ENCODE results near the gene ZFAND3. TPM values are rescaled to one million over a fixed set of nuclear protein-coding genes. Genes with fewer than 3 reads are reported as not detected.

The ZFAND3 gene
- total RNA-seq, 1 experiment from 2014 or later: 47.2 TPM

GRCh38 chr6:37871616-37872372 lies 52.3 kb downstream of the ZFAND3 start:
- intact Hi-C loops (cut with micrococcal nuclease): no loop called here
- POLR2A ChIA-PET: no interaction called here
- Histone ChIP-seq H3K79me2 (ENCODE audit: insufficient read depth, low read length) (peaks cover 94% of the 10 kb centered on the region), H3K4me1 (ENCODE audit: control insufficient read depth in 1 of 2, insufficient read depth in 2 of 2, low read length in 2 of 2) (peaks cover 9 to 22% of the 10 kb centered on the region in 2 experiments), H3K27me3 (ENCODE audit: insufficient read depth, low read length) (no peaks in the 10 kb centered on the region), H3K9me2 (ENCODE audit: insufficient read depth) (no peaks in the 10 kb centered on the region), H3K36me3 (ENCODE audit: control insufficient read depth in 1 of 2, insufficient read depth in 2 of 2, low read length in 2 of 2) (no peaks in the 10 kb centered on the region), H3K4me2 (ENCODE audit: low read length) (no peak overlapping the region), H3K9me3 (ENCODE audit: control insufficient read depth in 1 of 2, insufficient read depth in 1 of 2, low read depth in 1 of 2, low read length in 2 of 2) (no peaks in the 10 kb centered on the region), H3K27ac (ENCODE audit: low read depth, low read length) (no peak overlapping the region), H2AFZ (ENCODE audit: low read depth, low read length, poor library complexity, severe bottlenecking) (no peak overlapping the region), H3K4me3 (replicated peaks in 1 of 2; ENCODE audit: low read depth in 1 of 2, low read length in 2 of 2) (no peak overlapping the region), H3K9ac (ENCODE audit: low read length) (no peak overlapping the region), H4K20me1 (ENCODE audit: insufficient read depth) (peaks cover 6% of the 10 kb centered on the region; the same call in 1 of the 2 replicates)
- ATAC-seq (no peak), DNase-seq (ENCODE audit: low read depth, low spot score) (no peak)
- RAD21 ChIA-PET (ENCODE audit: low non-redundant PET in 1 of 2, low total read pairs in 2 of 2, uncharacterized antibody in 2 of 2, unreplicated experiment in 2 of 2): no interaction called here
- TF ChIP-seq POLR2A (IDR thresholded peaks at IDR 0.05; ENCODE audit: borderline replicate concordance, extremely low read depth, insufficient read depth, insufficient read length) (no peak), SIN3A (IDR thresholded peaks at IDR 0.05; ENCODE audit: low read depth) (no peak), CEBPB (IDR thresholded peaks at IDR 0.05; ENCODE audit: low read depth) (no peak), TCF7L2 (IDR thresholded peaks at IDR 0.05; ENCODE audit: borderline replicate concordance, extremely low read depth, insufficient read depth, insufficient read length) (no peak), FOSL1 (IDR thresholded peaks at IDR 0.05; ENCODE audit: low read depth) (no peak), EZH2phosphoT487 (IDR thresholded peaks at IDR 0.05; ENCODE audit: borderline replicate concordance) (no peak), POLR2AphosphoS5 (IDR thresholded peaks at IDR 0.05; ENCODE audit: low read depth, low read length) (no peak), REST (IDR thresholded peaks at IDR 0.05; ENCODE audit: low read depth) (no peak), SP1 (IDR thresholded peaks at IDR 0.05; ENCODE audit: low read depth) (no peak)
- BruUV-seq (replicated peaks): no TSS peak
- CTCF ChIA-PET: no interaction called here
